Keratinocyte (primary cell): Measurements from ENCODE around the gene UQCR10. TPM values are rescaled to one million over a fixed set of nuclear protein-coding genes. Genes with fewer than 3 reads are reported as not detected.

Experiments
- DNase-seq: peaks from one replicate; pipeline ENCODE4 v3.0.0-alpha.2; 2011; ENCODE audit warnings: low read depth, missing footprints, low spot score
- FAIRE-seq: peaks from 2 replicates; lab custom pipeline; 2011; peaks lifted over from hg19 to GRCh38; lab: Jason Lieb, UNC
- H2AFZ ChIP-seq: 2 replicates; pipeline ENCODE4 v1.6.0; 2012; ENCODE audit warnings: low read length, control low read depth, inconsistent platforms; ENCODE audit not compliant: control insufficient read depth
- H3K27ac ChIP-seq: 2 replicates; pipeline ENCODE4 v1.5.1; 2011; ENCODE audit warnings: low read length; ENCODE audit not compliant: control insufficient read depth, insufficient read depth
- H3K27me3 ChIP-seq: 3 replicates; pipeline ENCODE4 v1.6.0; 2011; ENCODE audit warnings: low read length; ENCODE audit not compliant: control insufficient read depth, insufficient read depth; ENCODE audit errors: extremely low read depth
- H3K36me3 ChIP-seq, 2 experiments: 2 replicates in 1 of 2; 3 replicates in 1 of 2; pipeline ENCODE4 v1.5.1; 2011; ENCODE audit warnings: low read length in 2 of 2, mild to moderate bottlenecking in 1 of 2; ENCODE audit not compliant: control insufficient read depth in 2 of 2, insufficient read depth in 2 of 2; ENCODE audit errors: extremely low read depth in 1 of 2
- H3K4me1 ChIP-seq: 3 replicates; pipeline ENCODE4 v1.5.1; 2011; ENCODE audit warnings: low read length; ENCODE audit not compliant: control insufficient read depth, insufficient read depth; ENCODE audit errors: extremely low read depth
- H3K4me2 ChIP-seq: 3 replicates; pipeline ENCODE4 v1.6.0; 2011; ENCODE audit warnings: low read depth, low read length; ENCODE audit not compliant: control insufficient read depth, insufficient read depth; ENCODE audit errors: extremely low read depth
- H3K4me3 ChIP-seq, 3 experiments: fragments of 200-600 bp in 1 of 3; sonication (generic) in 1 of 3; 2 replicates in 2 of 3; 3 replicates in 1 of 3; pipeline ENCODE4 v1.5.1; 2011 to 2016; ENCODE audit warnings: low read length in 3 of 3, mild to moderate bottlenecking in 3 of 3, control low read depth in 2 of 3, inconsistent platforms in 1 of 3, low read depth in 1 of 3, mixed read lengths in 1 of 3, mixed run types in 1 of 3, moderate library complexity in 1 of 3; ENCODE audit not compliant: control insufficient read depth in 2 of 3, insufficient read depth in 2 of 3; ENCODE audit errors: extremely low read depth in 1 of 3
- H3K79me2 ChIP-seq: 2 replicates; pipeline ENCODE4 v1.6.0; 2012; ENCODE audit warnings: low read length; ENCODE audit not compliant: control insufficient read depth, insufficient read depth
- H3K9ac ChIP-seq: 3 replicates; pipeline ENCODE4 v1.6.0; 2011; ENCODE audit warnings: low read length; ENCODE audit not compliant: control insufficient read depth, insufficient read depth; ENCODE audit errors: extremely low read depth
- H3K9me1 ChIP-seq: 3 replicates; pipeline ENCODE4 v1.6.0; 2011; ENCODE audit warnings: low read length; ENCODE audit not compliant: control insufficient read depth, insufficient read depth; ENCODE audit errors: extremely low read depth
- H3K9me3 ChIP-seq: 2 replicates; pipeline ENCODE4 v1.5.1; 2012; ENCODE audit warnings: low read depth, low read length; ENCODE audit not compliant: control insufficient read depth
- H4K20me1 ChIP-seq: 3 replicates; pipeline ENCODE4 v1.6.0; 2011; ENCODE audit warnings: low read length; ENCODE audit not compliant: control insufficient read depth, insufficient read depth; ENCODE audit errors: extremely low read depth
- EZH2 ChIP-seq: IDR thresholded peaks from one replicate; pipeline ENCODE4 v1.6.1; 2012; ENCODE audit warnings: inconsistent platforms, mild to moderate bottlenecking, low read length, moderate library complexity
- dilution Hi-C: fragments of 300-500 bp; cut with MboI; formaldehyde crosslinking; loops from one replicate; pipeline ENCODE4 v1.7.0; 2020; ENCODE audit warnings: low sequenced_read_pairs; ENCODE audit not compliant: extremely low pct_ligation_motif_present
- polyA plus RNA-seq, 5 experiments: library from polyadenylated mRNA; depleted of rRNA in 3 of 5; stranded (reverse) in 3 of 5; stranded (forward) in 1 of 5; unstranded in 1 of 5; fragments of >200 nt; gene quantifications; 1 replicate in 1 of 5; 2 replicates in 3 of 5; 3 replicates in 1 of 5; pipeline versions ENCODE4 v1.2.1 to v1.2.3, GENCODE V29; 2011 to 2012; ENCODE audit warnings: missing spikeins in 2 of 5, low read depth in 1 of 5, low replicate concordance in 1 of 5
- TF ChIP-seq, protein P1 (sequence below), 3 experiments: IDR thresholded peaks in 1 of 3; conservative IDR thresholded peaks in 1 of 3; optimal IDR thresholded peaks in 1 of 3; 2 replicates in 2 of 3; 3 replicates in 1 of 3; pipeline versions ENCODE3 to v1.5.1; 2011; ENCODE audit warnings: low read length in 3 of 3, mild to moderate bottlenecking in 3 of 3, moderate library complexity in 2 of 3, control low read depth in 1 of 3, inconsistent platforms in 1 of 3; ENCODE audit not compliant: insufficient read depth in 2 of 3; ENCODE audit errors: extremely low read depth in 1 of 3

UQCR10 gene
- polyA plus RNA-seq, 1 donor (not counting 4 experiments of a cell fraction or from before 2014, with no cell fraction given) = 161 TPM

DNA sequence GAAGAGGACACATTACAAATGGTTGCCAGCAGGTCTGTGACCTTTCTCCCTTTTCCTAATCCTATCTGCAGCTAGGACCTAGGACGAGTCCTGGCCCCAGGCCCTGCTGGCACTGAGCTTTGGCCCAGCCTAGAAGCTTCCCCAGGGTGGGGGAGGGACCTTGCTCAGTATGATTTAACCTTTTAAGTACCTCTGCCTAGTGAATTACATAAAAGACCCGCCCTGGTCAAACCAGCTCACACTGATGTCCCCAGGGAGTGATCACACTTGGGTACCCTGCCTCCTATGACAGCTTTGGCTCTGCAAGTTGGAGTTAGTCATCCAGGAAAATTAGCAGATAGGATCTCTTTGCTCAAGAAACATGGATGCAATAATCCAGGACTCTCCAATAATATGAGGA lies 49.0 kb downstream of the UQCR10 start:
- H4K20me1 ChIP-seq = no peaks in the 10 kb centered on the region
- H3K9me1 ChIP-seq = peaks cover 4% of the 10 kb centered on the region
- no peak overlapping the region for H3K27ac ChIP-seq
- H3K4me2 ChIP-seq = no peak overlapping the region
- H3K27me3 ChIP-seq = no peaks in the 10 kb centered on the region
- H3K36me3 ChIP-seq = peaks cover 19 to 53% of the 10 kb centered on the region in 2 experiments
- TF ChIP-seq, protein P1, sequence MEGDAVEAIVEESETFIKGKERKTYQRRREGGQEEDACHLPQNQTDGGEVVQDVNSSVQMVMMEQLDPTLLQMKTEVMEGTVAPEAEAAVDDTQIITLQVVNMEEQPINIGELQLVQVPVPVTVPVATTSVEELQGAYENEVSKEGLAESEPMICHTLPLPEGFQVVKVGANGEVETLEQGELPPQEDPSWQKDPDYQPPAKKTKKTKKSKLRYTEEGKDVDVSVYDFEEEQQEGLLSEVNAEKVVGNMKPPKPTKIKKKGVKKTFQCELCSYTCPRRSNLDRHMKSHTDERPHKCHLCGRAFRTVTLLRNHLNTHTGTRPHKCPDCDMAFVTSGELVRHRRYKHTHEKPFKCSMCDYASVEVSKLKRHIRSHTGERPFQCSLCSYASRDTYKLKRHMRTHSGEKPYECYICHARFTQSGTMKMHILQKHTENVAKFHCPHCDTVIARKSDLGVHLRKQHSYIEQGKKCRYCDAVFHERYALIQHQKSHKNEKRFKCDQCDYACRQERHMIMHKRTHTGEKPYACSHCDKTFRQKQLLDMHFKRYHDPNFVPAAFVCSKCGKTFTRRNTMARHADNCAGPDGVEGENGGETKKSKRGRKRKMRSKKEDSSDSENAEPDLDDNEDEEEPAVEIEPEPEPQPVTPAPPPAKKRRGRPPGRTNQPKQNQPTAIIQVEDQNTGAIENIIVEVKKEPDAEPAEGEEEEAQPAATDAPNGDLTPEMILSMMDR (optimal IDR thresholded peaks at IDR 0.05 in 1 of 3, IDR thresholded peaks at IDR 0.05 in 1 of 3, conservative IDR thresholded peaks at IDR 0.05 in 1 of 3; ENCODE audit: extremely low read depth in 1 of 3, insufficient read depth in 2 of 3, low read length in 3 of 3) = no peak
- TF ChIP-seq EZH2 = no peak
- no peak overlapping the region for H2AFZ ChIP-seq
- no peak for DNase-seq
- no peak overlapping the region for H3K4me3 ChIP-seq
- no peak overlapping the region for H3K9ac ChIP-seq
- no peaks in the 10 kb centered on the region for H3K79me2 ChIP-seq
- H3K4me1 ChIP-seq = peaks cover 23% of the 10 kb centered on the region
- FAIRE-seq = no peak
- no peaks in the 10 kb centered on the region for H3K9me3 ChIP-seq
- dilution Hi-C loops = no loop called here

- H4K20me1 ChIP-seq = no peaks in the 10 kb centered on the region
- peak overlapping the region; percentile 63 for H3K4me2 ChIP-seq
- FAIRE-seq (peak; percentile 39), DNase-seq (no peak)
- TF ChIP-seq EZH2 = no peak
- TF ChIP-seq, protein P1 (optimal IDR thresholded peaks at IDR 0.05 in 1 of 3, IDR thresholded peaks at IDR 0.05 in 1 of 3, conservative IDR thresholded peaks at IDR 0.05 in 1 of 3; ENCODE audit: extremely low read depth in 1 of 3, insufficient read depth in 2 of 3, low read length in 3 of 3) = no peak
- H3K9ac ChIP-seq = no peak overlapping the region
- H3K9me1 ChIP-seq = peaks cover 4% of the 10 kb centered on the region
- H3K36me3 ChIP-seq = peaks cover 16 to 49% of the 10 kb centered on the region in 2 experiments
- peak overlapping the region; percentile 32 for H3K27ac ChIP-seq
- H3K4me3 ChIP-seq = peak overlapping the region in 1 of 3 experiments; percentile 21
- H3K27me3 ChIP-seq = no peaks in the 10 kb centered on the region
- H3K79me2 ChIP-seq = no peaks in the 10 kb centered on the region
- dilution Hi-C loops = no loop called here
- peaks cover 28% of the 10 kb centered on the region for H3K4me1 ChIP-seq
- H3K9me3 ChIP-seq = no peaks in the 10 kb centered on the region
- no peak overlapping the region for H2AFZ ChIP-seq
These were observed 49.4 kb downstream of the UQCR10 start for GRCh38 chr22:29816539-29816938.
